Sigmoid colon (tissue), 4 donors: Measurements from ENCODE around the gene IRGQ.
"Not testable (repeated sequence)": the region's sequence is repeated elsewhere in the genome, so short reads cannot be mapped to it uniquely, and the experiment has no call there.

Experiments
- POLR2AphosphoS5 ChIP-seq, 4 donors: sonication (generic); formaldehyde crosslinking; IDR thresholded peaks; one replicate each; pipeline ENCODE4 v1.6.1; 2017; ENCODE audit warnings: antibody characterized with exemption in 4 of 4
- TF ChIP-seq, protein P1 (sequence below), 4 experiments: fragments of 450-650 bp in 3 of 4; fragments of 200-600 bp in 1 of 4; IDR thresholded peaks; one replicate each; pipeline ENCODE4 v1.5.1; 2016 to 2019; ENCODE audit warnings: antibody characterized with exemption in 4 of 4, mild to moderate bottlenecking in 3 of 4, moderate library complexity in 2 of 4

- TF ChIP-seq, protein P1, sequence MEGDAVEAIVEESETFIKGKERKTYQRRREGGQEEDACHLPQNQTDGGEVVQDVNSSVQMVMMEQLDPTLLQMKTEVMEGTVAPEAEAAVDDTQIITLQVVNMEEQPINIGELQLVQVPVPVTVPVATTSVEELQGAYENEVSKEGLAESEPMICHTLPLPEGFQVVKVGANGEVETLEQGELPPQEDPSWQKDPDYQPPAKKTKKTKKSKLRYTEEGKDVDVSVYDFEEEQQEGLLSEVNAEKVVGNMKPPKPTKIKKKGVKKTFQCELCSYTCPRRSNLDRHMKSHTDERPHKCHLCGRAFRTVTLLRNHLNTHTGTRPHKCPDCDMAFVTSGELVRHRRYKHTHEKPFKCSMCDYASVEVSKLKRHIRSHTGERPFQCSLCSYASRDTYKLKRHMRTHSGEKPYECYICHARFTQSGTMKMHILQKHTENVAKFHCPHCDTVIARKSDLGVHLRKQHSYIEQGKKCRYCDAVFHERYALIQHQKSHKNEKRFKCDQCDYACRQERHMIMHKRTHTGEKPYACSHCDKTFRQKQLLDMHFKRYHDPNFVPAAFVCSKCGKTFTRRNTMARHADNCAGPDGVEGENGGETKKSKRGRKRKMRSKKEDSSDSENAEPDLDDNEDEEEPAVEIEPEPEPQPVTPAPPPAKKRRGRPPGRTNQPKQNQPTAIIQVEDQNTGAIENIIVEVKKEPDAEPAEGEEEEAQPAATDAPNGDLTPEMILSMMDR (IDR thresholded peaks at IDR 0.05): not testable (repeated sequence)
- TF ChIP-seq POLR2AphosphoS5 (IDR thresholded peaks at IDR 0.05): not testable (repeated sequence)
These were observed 8.9 kb downstream of the IRGQ start for GRCh38 chr19:43587029-43587428.
